HG03342 (cell line): ENCODE measurements around the gene OR2B2.
"Not testable (repeated sequence)": the region's sequence is repeated elsewhere in the genome, so short reads cannot be mapped to it uniquely, and the experiment has no call there.

Source experiments
- ATAC-seq: cut with Tn5 transposase; IDR thresholded peaks from one replicate; pipeline ENCODE4 v1.9.1; 2021; ENCODE audit warnings: mild to moderate bottlenecking, moderate library complexity; ENCODE audit not compliant: unreplicated experiment

OR2B2 gene

GRCh38 chr6:27911956-27912446, at the start of gene OR2B2:
Gene OR2B2, minus strand, starts transcription at chr6:27912396. Its CDS starts 77 bp downstream, at chr6:27912319.
- no peak for ATAC-seq

GRCh38 chr6:27957516-27957915, 45.3 kb upstream of the OR2B2 start:
- no peak for ATAC-seq

- ATAC-seq = no peak
These were observed 44.7 kb upstream of the OR2B2 start, which contains the start of gene OR2B6 for GRCh38 chr6:27956941-27957340. Gene OR2B6, plus strand, starts transcription at chr6:27957241. Its CDS starts 0 bp downstream, at chr6:27957241.

GRCh38 chr6:27951040-27951439, 38.8 kb upstream of the OR2B2 start:
- ATAC-seq = no peak

GRCh38 chr6:27948237-27948636, 36.0 kb upstream of the OR2B2 start:
- ATAC-seq = no peak

GRCh38 chr6:27943072-27943471, 30.9 kb upstream of the OR2B2 start:
- not testable (repeated sequence) for ATAC-seq

GRCh38 chr6:27940766-27941165, 28.6 kb upstream of the OR2B2 start:
- ATAC-seq = no peak

GRCh38 chr6:27931209-27931608, 19.0 kb upstream of the OR2B2 start:
- ATAC-seq = no peak

GRCh38 chr6:27929930-27930329, 17.7 kb upstream of the OR2B2 start:
- not testable (repeated sequence) for ATAC-seq

GRCh38 chr6:27928041-27928440, 15.8 kb upstream of the OR2B2 start:
- not testable (repeated sequence) for ATAC-seq

- no peak for ATAC-seq
These were observed 12.0 kb upstream of the OR2B2 start for GRCh38 chr6:27924179-27924578.

- no peak for ATAC-seq
These were observed 10.8 kb upstream of the OR2B2 start for GRCh38 chr6:27922949-27923348.

GRCh38 chr6:27908017-27908416, 4.2 kb downstream of the OR2B2 start:
- ATAC-seq = no peak

GRCh38 chr6:27902335-27903314, 9.6 kb downstream of the OR2B2 start:
- ATAC-seq = peak; percentile 61

GRCh38 chr6:27901801-27902200, 10.4 kb downstream of the OR2B2 start:
- ATAC-seq = no peak

GRCh38 chr6:27900197-27900596, 12.0 kb downstream of the OR2B2 start:
- ATAC-seq = not testable (repeated sequence)

GRCh38 chr6:27899543-27899942, 12.7 kb downstream of the OR2B2 start:
- ATAC-seq = no peak

GRCh38 chr6:27897580-27898206, 14.5 kb downstream of the OR2B2 start:
- no peak for ATAC-seq

GRCh38 chr6:27896398-27896796, 15.8 kb downstream of the OR2B2 start:
- ATAC-seq = no peak

GRCh38 chr6:27894839-27895762, 17.1 kb downstream of the OR2B2 start:
- ATAC-seq = no peak
